Stimulated activated naive CD4-positive, alpha-beta T cell (primary cell): ENCODE measurements around the gene LACTB.
"Not testable (repeated sequence)": the region's sequence is repeated elsewhere in the genome, so short reads cannot be mapped to it uniquely, and the experiment has no call there.

Experiments
- DNase-seq, 6 experiments: peaks; one replicate each; lab custom pipeline; 2025; lab: John Stamatoyannopoulos, UW

The LACTB gene

DNA sequence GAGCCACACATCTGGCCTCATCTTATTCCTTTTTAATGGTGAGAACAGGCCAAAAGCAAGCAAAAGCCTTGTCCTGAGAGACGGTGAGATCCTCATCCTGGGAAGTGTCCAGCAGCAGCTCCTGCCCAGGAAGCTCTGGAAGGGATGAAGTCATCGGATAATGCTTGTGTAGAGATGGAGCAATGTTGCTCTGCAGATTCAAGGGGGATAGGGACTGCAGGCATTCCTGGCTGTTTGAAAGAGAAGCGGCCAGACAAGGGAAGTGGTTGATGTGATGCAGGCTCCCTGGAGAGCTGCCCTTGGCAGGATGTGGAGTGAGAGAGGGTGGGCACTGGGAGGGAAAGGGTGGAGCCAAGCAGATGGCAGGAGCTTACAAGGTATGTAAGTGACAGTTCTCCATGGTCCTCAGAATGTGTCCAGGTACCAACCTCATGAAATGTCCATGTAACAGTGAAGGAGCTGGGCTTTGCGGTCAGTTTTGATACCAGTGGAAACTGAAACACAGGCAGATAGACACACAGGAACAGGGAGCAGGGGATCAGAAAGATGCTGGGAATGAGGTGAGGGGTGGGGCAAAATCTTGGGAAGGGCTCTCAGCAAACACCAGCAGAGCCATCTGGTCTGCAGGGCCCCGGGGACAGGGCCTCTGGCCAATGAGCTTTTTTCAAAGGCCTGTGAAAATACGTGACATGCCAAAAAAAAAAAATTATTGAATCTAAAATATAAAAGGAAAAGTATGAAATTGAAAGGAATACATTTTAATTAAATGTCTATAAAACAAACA, 32.2 kb upstream of the LACTB start:
- no peak for DNase-seq

DNA sequence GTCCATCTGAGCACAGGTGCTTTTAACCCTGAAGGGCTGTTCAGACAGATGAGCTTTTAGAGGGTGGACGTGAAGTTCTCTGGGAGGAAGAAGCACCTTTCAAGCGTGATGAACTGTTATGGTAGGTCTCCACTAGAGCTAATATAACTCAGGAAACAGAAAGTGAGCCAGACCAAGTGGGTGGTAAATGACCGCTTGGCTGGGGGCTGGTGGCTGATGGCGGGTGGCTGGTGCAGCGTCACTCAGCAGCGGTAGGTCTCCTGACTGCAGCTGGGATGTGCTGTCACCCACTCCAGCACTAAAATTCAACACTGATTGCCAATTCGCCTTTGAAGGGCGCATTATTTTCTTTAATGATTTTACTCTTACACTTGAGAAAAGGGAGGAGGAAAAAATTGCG, 31.2 kb upstream of the LACTB start:
- no peak for DNase-seq

DNA sequence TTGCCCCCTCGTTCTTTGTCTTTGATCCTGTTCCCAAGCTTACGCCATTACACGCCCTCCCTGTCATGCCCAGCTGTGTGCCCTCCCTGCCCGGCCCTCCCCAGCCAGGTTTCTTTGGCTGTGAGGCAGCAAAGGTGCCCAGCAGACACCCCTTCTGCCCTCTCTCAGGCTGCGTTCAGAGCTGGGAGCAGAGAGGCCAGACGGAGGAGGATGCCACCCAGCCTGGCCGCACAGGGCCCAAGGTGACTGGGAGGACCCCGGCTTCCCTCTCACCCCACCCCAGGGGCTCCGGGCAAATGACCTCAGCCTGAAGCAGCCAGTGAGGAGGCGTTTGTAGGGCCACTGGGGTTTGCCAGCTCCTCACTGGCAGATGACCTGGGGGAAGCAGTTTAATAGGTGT, 30.8 kb upstream of the LACTB start:
- no peak for DNase-seq

DNA sequence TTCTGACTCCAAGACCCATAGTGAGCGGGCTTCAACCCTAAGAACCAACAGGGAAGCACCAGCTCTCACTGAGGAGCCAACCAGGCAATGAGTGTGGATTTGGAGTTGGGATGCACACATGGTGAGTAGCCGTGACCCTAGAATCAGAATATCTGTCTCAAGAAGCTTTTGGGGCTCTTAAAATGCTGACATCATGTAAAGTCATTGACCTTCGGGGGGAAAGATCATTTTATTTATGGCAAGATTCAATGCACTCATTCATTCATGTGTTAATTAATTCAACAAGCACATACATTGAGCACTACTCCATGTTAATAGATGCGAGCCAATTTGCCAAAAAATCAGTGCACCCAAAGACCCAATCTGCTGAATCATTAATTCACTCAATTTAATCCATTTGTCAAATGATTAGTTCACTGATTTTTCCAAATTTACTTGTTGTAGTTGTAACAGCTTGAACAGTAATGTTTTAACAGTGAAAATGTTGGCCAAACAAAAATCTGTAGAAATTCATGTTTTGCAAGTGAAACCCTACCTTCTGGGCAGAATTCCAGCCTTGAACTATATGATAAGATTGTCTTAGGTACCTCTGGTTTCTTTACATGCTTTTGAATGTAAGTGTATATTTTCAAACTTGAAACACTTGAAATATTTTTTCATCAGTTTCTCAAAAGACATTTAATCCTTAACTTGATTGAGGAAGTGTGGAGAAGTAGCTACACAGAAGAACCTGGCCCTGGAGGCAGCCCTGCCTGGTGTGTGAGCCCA, 29.8 kb upstream of the LACTB start:
- no peak for DNase-seq

DNA sequence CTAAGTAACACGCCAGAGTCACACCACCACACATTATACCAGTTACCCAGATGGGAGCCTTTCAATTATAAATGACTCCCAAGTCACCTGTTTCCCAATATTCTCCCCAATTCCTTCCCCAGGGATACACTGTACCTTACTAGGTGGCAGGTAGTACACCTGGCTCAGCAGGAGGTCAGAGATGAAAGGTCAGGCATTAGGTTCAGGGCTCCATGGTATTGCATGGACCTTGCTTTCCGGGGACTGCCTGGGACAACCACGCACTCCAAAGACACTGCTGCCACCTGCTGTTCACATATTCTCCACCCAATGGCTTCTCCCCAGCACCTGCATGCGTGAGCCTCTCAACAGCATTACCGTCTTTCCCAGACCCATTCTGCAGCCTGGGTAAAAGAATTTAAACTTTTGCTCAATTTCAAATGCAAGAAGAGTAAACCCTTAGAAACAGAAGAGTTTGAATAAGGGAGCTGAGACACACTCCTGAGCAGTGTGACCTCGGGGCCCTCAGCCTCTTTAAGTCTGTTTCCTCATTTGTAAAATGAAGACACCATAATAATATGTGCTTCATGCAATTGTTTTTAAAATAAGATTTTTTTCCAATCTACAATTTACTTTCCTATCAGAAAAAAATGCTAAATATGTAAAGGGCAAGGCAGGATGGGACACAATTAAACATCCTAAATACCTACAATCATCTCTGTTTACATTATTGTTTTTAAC, 28.0 kb upstream of the LACTB start:
- peak; percentile 11 to 69 (median 50) for DNase-seq

DNA sequence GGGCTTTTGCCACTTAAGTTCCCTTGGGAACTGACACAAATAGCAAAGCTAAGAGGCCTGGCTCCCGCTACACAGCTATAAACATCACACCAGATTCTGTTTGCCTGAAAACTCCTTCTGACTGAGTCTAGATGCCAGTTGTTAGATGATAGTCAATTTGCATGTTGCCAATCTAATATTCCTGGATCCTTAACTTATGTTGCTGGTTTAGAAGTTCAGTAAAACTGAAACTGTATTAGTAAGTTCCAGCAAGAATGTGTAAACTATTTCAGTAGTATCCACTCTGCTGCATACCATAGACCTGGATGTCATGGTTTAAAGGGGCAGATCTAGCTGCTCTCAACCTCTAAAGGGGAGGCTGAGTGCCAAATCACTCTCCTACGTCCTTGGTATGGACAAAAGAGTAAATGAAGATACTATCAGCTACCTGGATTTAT, 27.1 kb upstream of the LACTB start:
- DNase-seq = no peak

DNA sequence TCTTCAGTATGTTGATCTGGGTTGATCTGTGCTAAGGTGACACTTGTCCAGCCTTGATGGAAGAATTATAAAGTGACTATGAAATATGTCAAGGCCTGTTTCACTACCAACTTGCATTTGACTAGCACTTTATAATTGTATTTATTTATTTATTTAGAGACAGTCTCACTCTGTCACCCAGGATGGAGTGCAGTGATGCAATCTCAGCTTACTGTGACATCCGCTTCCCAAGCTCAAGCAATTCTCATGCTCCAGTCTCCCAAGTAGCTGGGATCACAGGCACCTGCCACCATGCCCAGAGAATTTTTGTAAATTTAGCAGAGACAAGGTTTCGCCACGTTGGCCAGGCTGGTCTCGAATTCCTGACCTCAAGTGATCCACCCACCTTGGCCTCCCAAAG, 25.5 kb upstream of the LACTB start:
- DNase-seq = no peak

DNA sequence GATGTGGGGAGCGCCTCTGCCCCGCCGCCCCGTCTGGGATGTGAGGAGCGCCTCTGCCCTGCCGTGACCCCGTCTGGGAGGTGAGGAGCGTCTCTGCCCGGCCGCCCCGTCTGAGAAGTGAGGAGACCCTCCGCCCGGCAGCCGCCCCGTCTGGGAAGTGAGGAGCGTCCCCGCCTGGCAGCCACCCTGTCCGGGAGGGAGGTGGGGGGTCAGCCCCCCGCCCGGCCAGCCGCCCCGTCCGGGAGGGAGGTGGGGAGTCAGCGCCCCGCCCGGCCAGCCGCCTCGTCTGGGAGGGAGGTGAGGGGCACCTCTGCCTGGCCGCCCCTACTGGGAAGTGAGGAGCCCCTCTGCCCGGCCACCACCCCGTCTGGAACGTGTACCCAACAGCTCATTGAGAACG, 22.8 kb upstream of the LACTB start:
- DNase-seq = not testable (repeated sequence)

DNA sequence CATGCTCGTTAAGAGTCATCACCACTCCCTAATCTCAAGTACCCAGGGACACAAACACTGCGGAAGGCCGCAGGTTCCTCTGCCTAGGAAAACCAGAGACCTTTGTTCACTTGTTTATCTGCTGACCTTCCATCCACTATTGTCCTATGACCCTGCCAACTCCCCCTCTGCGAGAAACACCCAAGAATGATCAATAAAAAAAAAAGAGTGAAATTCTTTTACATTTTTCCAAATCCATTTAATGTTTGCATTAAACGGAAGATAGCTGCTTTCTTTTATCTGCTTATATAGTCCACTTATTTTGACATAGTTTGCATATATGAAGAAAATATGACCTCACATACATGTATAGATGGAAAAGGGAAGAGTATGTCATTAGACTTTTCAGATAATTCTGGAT, 22.1 kb upstream of the LACTB start:
- not testable (repeated sequence) for DNase-seq

DNA sequence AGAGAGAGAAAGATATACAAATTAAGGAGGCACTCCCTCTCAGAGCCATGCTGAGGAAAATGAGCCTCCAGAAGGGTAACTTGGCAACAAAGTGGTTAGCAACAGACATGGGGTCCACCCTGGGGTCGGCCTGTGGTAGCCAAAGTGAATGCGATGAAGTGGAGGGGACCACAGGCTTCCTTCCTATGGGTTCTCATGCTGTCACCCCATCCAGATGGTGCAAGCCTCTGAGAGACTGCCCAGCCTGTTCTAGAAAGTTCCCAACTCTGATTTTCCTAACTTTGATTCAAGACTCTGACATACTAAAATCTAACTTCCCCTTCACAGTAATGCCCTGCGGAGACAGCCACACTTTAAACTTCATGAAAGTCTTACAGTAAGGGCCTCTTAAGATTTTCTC, 18.2 kb upstream of the LACTB start:
- no peak for DNase-seq

DNA sequence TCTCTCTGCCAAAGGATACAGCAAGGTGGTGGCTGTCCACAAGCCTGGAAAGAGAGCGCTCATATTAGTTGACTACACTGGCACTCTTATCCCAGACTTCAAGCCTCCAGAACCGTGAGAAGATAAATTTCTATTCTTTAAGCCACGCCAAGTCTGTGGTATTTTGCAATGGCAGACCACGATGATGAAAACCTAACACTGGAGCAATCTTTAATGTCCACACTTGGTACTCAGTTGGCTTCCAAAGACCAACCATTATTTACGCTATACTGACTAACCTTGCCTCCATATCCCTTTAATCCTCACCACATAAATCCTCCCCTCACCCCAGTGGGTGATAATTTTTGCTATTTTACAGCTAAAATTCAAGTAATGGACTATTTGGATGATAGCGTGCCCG, 16.9 kb upstream of the LACTB start:
- no peak for DNase-seq

DNA sequence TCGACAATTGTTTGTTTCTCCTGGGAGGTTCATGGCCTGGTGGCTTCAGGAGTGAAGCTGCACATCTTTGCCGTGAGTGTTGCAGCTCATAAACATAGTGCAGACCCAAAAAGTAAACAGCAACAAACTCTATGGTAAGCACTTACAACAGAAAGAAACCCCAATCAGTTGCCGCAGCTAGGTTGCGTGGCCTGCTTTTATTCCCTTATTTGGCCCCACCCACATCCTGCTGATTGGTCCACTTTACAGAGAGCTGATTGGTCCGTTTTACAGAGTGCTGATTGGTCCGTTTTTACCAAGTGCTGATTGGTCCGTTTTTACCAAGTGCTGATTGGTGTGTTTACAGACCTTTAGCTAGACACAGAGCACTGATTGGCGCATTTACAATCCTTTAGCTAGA, 16.3 kb upstream of the LACTB start:
- DNase-seq = not testable (repeated sequence)

DNA sequence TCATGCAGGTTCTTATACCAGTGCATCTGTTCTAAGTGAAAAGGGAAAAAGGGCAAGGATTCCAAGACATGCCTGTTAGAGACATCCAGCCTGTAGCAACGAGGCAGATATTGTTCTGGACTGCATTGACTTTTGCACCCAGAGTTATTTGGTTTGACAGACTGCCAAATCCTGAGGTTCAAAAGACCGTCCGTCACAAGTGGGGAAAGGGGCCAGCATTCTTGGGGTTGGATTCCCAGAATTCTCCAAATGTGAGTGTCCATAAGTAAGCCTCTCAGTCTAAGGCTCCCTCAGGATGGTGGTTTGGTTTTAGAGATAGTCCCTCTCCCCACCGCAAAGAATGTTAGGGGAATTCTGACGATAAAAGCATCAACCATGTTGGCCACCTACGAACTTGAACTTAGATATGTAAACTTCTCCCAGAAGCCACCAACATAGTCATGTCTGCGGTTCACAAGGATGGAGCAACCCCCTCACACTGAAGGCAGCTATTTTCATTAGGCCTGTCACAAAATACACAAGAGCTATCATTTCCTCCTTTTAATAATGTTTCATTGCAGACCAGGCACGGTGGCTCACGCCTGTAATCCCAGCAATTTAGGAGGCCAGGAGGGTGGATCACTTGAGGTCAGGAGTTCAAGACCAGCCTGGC, 13.6 kb upstream of the LACTB start:
- DNase-seq = no peak

DNA sequence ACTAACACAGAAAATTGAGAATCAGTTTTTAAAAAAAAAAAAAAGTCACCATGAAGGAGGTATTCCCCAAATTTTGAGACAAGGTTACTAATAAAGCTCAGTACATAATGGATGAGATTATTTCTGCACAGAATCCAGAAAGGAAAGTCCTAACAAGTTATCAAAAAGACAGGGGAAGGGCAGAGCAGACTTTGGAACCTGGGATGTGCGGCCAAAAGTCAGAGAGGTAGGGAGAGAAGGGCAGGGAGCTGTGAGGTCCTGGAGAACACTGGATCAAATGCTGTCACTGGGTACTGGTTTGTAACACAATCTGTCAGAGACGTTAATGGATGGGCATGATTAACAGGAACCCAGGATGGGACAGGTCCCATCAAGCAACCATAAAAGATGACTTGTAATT, 12.2 kb upstream of the LACTB start:
- no peak for DNase-seq

DNA sequence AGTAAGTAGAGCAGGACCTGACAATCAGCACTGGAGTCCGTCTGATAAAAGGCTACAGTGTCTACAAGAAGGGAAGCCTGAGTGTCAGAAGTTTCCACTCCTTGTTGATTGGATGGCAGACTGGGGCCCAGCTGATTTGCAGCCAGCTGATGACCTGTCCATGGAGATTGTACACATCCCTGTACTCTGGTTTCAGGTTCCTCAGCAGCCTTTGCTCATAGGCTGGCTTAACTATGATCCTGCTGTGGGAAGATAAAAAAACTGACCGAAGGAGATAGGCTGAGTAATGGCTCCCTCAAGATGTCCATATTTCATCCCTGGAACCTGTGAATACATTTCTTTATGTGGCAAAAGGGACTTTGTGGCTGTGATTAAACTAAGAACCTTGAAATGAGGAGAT, 11.7 kb upstream of the LACTB start:
- DNase-seq = no peak

DNA sequence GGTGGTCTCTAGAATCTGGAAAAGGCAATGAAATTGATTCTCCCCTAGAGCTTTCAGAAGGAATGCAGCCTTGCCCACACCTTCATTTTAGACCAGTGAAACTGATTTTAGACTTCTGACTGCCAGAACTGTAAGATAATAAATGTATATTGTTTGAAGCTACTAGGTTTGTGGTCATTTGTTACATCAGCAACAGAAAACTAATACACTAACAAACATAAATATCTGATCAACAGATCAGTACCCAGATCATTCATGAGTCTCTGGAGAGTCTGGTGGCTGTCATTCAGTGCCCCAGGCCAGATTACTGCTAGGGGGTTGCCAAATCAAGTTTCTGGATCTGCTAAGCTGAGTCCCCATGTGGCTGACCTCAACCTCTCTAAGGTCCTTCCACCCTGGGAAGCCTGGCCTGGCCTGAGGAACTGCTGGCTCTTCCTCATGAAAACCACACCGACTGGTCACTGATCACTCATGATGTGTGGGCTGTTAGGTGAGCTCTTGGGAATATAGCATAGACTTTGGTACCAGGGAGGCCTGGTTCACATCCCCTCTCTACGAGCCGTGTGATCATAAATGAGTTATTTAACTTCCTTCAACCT, 11.1 kb upstream of the LACTB start:
- no peak for DNase-seq

DNA sequence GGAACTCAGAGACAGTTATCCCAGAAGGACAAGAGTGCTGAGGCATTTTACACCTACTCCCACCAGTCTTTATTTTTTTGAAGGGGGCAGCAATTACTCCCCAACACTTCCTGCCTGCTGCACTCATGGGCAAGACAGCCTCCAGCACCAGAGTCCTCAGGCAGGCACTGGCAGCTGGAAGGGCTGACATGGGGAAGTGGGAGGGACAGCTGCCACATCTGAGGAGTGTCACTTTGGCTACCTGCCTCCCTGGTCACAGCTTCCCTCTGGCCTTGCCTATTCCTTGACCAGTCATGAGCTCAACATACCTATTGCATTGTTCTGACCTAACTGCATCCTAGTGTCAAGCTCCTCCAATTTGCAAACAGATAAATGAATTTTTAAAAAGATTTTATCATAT, 10.2 kb upstream of the LACTB start:
- DNase-seq = no peak

DNA sequence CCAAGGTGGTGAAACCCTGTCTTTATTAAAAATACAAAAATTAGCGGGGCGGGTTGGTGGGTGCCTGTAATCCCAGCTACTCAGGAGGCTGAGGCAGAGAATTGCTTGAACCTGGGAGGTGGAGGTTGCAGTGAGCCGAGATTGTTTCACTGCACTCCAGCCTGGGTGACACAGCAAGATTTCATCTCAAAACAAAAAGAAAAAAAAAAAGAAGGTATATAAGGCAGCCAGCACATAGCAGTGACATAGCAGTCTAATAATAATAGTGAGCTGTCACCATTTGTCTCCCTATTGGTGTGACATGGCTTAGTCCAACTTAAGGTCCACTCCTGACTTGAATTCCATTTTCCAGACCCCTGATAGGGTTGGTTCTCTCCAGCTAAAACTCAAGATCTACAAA, 8.8 kb upstream of the LACTB start:
- DNase-seq = no peak

DNA sequence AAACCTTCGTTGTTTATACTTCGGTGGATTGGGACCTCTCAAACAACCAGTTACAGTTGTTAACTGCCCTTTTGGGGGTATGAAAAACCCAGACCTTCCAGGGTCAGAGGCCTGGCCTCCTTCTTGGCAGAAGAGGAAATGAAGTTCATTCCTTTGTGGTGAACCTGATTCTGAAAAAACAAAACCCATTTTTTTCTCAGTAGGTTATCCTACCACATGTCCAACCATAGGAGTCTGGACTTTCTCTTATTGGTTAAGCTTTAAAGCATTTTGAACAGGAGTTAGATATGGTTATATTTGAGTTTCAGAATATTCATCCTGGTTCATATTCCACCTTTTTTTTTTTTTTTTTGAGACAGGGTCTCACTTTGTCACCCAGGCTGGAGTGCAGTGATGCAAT, 7.2 kb upstream of the LACTB start:
- no peak for DNase-seq

DNA sequence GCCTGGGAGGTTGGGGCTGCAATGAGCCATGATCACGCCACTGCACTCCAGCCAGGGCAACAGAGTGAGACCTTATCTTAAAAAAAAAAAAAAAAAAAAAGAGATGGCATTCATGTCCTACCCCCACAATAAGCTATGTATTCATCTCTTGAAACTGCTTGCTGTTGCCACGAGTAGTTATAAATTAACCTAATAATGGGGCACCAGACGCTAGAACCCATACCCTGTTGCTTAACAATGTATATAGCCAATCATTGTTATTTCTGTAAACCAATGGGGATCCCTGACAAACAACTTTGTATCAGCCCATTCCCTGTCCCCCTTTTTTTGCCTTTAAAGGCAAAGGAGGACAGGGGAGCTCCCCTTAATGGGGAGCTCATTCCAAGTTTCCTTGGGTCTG, 2.8 kb upstream of the LACTB start:
- no peak for DNase-seq

DNA sequence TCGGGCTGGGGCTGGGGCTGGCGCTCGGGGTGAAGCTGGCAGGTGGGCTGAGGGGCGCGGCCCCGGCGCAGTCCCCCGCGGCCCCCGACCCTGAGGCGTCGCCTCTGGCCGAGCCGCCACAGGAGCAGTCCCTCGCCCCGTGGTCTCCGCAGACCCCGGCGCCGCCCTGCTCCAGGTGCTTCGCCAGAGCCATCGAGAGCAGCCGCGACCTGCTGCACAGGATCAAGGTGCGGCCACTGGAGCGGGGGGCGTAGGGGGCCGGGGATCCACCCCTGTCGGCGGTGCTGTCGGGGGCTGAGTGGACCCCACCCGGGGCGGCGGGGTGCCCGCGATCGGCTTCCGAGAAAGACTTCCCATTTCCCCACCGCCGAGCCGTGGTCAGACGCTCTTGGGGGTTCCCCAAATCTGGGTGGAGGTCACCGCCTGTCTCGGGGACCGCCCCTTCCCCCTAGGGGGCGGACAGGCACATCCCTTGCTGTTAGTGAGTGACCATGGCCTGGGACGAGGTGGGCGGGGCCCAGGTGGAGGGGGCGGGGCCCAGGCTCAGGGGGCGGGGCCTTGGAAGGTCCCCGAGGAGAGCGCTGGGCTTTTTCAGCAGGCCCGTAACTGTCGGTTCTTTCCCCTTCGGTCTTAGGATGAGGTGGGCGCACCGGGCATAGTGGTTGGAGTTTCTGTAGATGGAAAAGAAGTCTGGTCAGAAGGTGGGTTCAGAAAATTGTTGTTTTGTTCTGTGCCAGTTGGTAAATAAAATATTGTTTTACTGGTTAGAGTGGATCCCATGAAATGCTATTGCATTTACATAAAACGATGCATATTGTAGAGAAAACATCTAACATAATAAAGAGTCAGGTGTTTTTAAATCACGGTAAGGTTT, 578 bp downstream of the LACTB start:
- DNase-seq = peak; percentile 23 to 78 (median 62)
